IMR-90 (cell line): Measurements from ENCODE around the gene ARSB.

ENCODE experiments used
- CTCF ChIP-seq: conservative IDR thresholded peaks from 2 replicates; pipeline ENCODE4 v1.5.1; 2012; ENCODE audit warnings: mild to moderate bottlenecking, low read depth, low read length, improper control_type of control experiment
- MXI1 ChIP-seq: IDR thresholded peaks from 2 replicates; pipeline ENCODE4 v1.6.1; 2012; ENCODE audit warnings: low read depth, mild to moderate bottlenecking, low read length, moderate library complexity, borderline replicate concordance
- NFE2L2 ChIP-seq: fragments of 150-350 bp; IDR thresholded peaks from 2 replicates; pipeline ENCODE4 v1.6.1; 2016; ENCODE audit warnings: low read depth, mild to moderate bottlenecking, low read length
- POLR2A ChIP-seq: IDR thresholded peaks from 2 replicates; pipeline ENCODE4 v1.6.1; 2012; ENCODE audit warnings: mild to moderate bottlenecking, low read depth, low read length

- TF ChIP-seq CTCF (no peak), POLR2A (no peak), NFE2L2 (no peak), MXI1 (no peak)
Observed at GRCh38 chr5:78795757-78796156, 189.4 kb downstream of the ARSB start.
